Natural killer cell (primary cell): ENCODE measurements around the gene DPYSL5. TPM values are rescaled to one million over a fixed set of nuclear protein-coding genes. Genes with fewer than 3 reads are reported as not detected.

ENCODE experiments used
- ATAC-seq, 3 donors: fragments of 150-1000 bp in 2 of 3; fragments of 200-7000 bp in 1 of 3; cut with Tn5 transposase; 1 replicate in 1 of 3; 2 replicates in 2 of 3; pipeline ENCODE4 v1.10.0; 2021; ENCODE audit warnings: mild to moderate bottlenecking in 2 of 3, moderate library complexity in 2 of 3
- DNase-seq, 2 donors: peaks; one replicate each; pipeline versions ENCODE4 v3.0.0 to v3.0.0-alpha.2; 2013 to 2021; ENCODE audit warnings: mixed read lengths in 1 of 2
- H3K27ac ChIP-seq: one replicate; pipeline ENCODE4 v1.5.1; 2013; ENCODE audit warnings: mild to moderate bottlenecking, low read length
- H3K27me3 ChIP-seq: one replicate; pipeline ENCODE4 v1.6.1; 2013; ENCODE audit warnings: low read length; ENCODE audit not compliant: control insufficient read depth, insufficient read depth
- H3K36me3 ChIP-seq: one replicate; pipeline ENCODE4 v1.6.1; 2013; ENCODE audit warnings: low read length; ENCODE audit not compliant: control insufficient read depth, insufficient read depth
- H3K4me1 ChIP-seq: one replicate; pipeline ENCODE4 v1.6.1; 2013; ENCODE audit warnings: low read length; ENCODE audit not compliant: control insufficient read depth, insufficient read depth
- H3K4me3 ChIP-seq: one replicate; pipeline ENCODE4 v1.5.1; 2013; ENCODE audit warnings: low read length
- H3K9me3 ChIP-seq: one replicate; pipeline ENCODE4 v1.6.1; 2013; ENCODE audit warnings: low read length; ENCODE audit not compliant: control insufficient read depth, insufficient read depth
- H3K27ac Mint-ChIP-seq, 2 donors: one replicate each; pipeline ENCODE4 v1.8.0; 2022; ENCODE audit warnings: mild to moderate bottlenecking in 2 of 2, mixed read lengths in 2 of 2, moderate library complexity in 1 of 2
- H3K27me3 Mint-ChIP-seq, 2 donors: one replicate each; pipeline ENCODE4 v1.8.0; 2022; ENCODE audit warnings: low read depth in 2 of 2, mixed read lengths in 2 of 2
- H3K36me3 Mint-ChIP-seq: one replicate; pipeline ENCODE4 v1.8.0; 2022; ENCODE audit warnings: mixed read lengths
- H3K4me1 Mint-ChIP-seq, 2 donors: one replicate each; pipeline ENCODE4 v1.8.0; 2022; ENCODE audit warnings: mixed read lengths in 2 of 2
- H3K4me3 Mint-ChIP-seq: one replicate; pipeline ENCODE4 v1.8.0; 2022; ENCODE audit warnings: mild to moderate bottlenecking, moderate library complexity, mixed read lengths
- H3K9me3 Mint-ChIP-seq, 2 donors: one replicate each; pipeline ENCODE4 v1.8.0; 2022; ENCODE audit warnings: mixed read lengths in 2 of 2
- CTCF ChIP-seq: fragments of 200-600 bp; IDR thresholded peaks from one replicate; pipeline ENCODE4 v1.8.0; 2022; ENCODE audit warnings: antibody characterized with exemption
- WGBS: methylation state at CpG from one replicate; pipeline ENCODE4 v1.1.7; 2013; ENCODE audit warnings: missing lambda C conversion rate; ENCODE audit not compliant: insufficient coverage; 5-methylcytosine and 5-hydroxymethylcytosine counted together
- intact Hi-C: fragments of 100-400 bp; cut with micrococcal nuclease; formaldehyde crosslinking; loops from one replicate; pipeline ENCODE4 v1.14.2; 2022
- total RNA-seq, 4 donors: library from RNA; stranded (reverse); fragments of 120-200 nt in 1 of 4; gene quantifications; one replicate each; pipeline versions ENCODE4 v1.2.3 to v1.2.4, GENCODE V29; 2013 to 2022

Gene DPYSL5
- total RNA-seq, 3 donors from 2014 or later (not counting 1 experiment from before 2014, with no cell fraction given): not detected

- no peaks in the 10 kb centered on the region for H3K4me1 Mint-ChIP-seq
- H3K27me3 Mint-ChIP-seq: peaks cover 10 to 11% of the 10 kb centered on the region in 2 donors
- H3K9me3 Mint-ChIP-seq: no peaks in the 10 kb centered on the region
Observed at GRCh38 chr2:26892922-26893524, 45.1 kb downstream of the DPYSL5 start.

GRCh38 chr2:26894136-26894535 is 46.2 kb downstream of the DPYSL5 start:
- Mint-ChIP-seq H3K36me3 (no peaks in the 10 kb centered on the region), H3K27me3 (peaks cover 8 to 10% of the 10 kb centered on the region in 2 donors), H3K27ac (no peak overlapping the region), H3K4me3 (no peak overlapping the region), H3K4me1 (no peaks in the 10 kb centered on the region), H3K9me3 (no peaks in the 10 kb centered on the region)
- no peak for TF ChIP-seq CTCF
- intact Hi-C loops: no loop called here
- Histone ChIP-seq H3K27me3 (peaks cover 2% of the 10 kb centered on the region), H3K36me3 (no peaks in the 10 kb centered on the region), H3K4me1 (no peaks in the 10 kb centered on the region), H3K9me3 (no peaks in the 10 kb centered on the region), H3K27ac (no peak overlapping the region), H3K4me3 (no peak overlapping the region)
- DNase-seq (no peak), ATAC-seq (no peak)
- WGBS: 83% methylated on average over 2 of the region's 2 CpGs

More at GRCh38 chr2:26892922-26893524, 45.1 kb downstream of the DPYSL5 start:
- Histone ChIP-seq H3K27ac (no peak overlapping the region), H3K4me1 (no peaks in the 10 kb centered on the region), H3K9me3 (no peaks in the 10 kb centered on the region), H3K4me3 (no peak overlapping the region), H3K27me3 (peaks cover 2% of the 10 kb centered on the region), H3K36me3 (no peaks in the 10 kb centered on the region)
- no peak for TF ChIP-seq CTCF
- Mint-ChIP-seq H3K36me3 (no peaks in the 10 kb centered on the region), H3K27ac (no peak overlapping the region), H3K4me3 (no peak overlapping the region)
- WGBS: 98% methylated on average over 2 of the region's 3 CpGs
- intact Hi-C loops: no loop called here
- ATAC-seq (no peak), DNase-seq (no peak)

- H3K4me3 Mint-ChIP-seq: no peak overlapping the region
- intact Hi-C loops: no loop called here
Observed at GRCh38 chr2:26897807-26898479, 50.0 kb downstream of the DPYSL5 start.

More at GRCh38 chr2:26897807-26898479, 50.0 kb downstream of the DPYSL5 start:
- no peaks in the 10 kb centered on the region for H3K4me1 ChIP-seq
- no peaks in the 10 kb centered on the region for H3K36me3 ChIP-seq
- H3K27ac ChIP-seq: no peak overlapping the region
- H3K9me3 Mint-ChIP-seq: no peaks in the 10 kb centered on the region
- peaks cover 7 to 10% of the 10 kb centered on the region in 2 donors for H3K27me3 Mint-ChIP-seq
- 93% methylated on average over 2 of the region's 3 CpGs for WGBS
- H3K27ac Mint-ChIP-seq: no peak overlapping the region
- ATAC-seq: no peak
- TF ChIP-seq CTCF: no peak
- no peaks in the 10 kb centered on the region for H3K36me3 Mint-ChIP-seq
- H3K9me3 ChIP-seq: no peaks in the 10 kb centered on the region
- no peak overlapping the region for H3K4me3 ChIP-seq
- no peak for DNase-seq
- peaks cover 2% of the 10 kb centered on the region for H3K27me3 ChIP-seq
- no peaks in the 10 kb centered on the region for H3K4me1 Mint-ChIP-seq
